GM12891 (cell line): Measurements from ENCODE around the gene HOXC9.

Experiments used
- PAX5 ChIP-seq: IDR thresholded peaks from 2 replicates; pipeline ENCODE4 v1.6.1; 2011; ENCODE audit warnings: low read length, moderate library complexity, mild to moderate bottlenecking; ENCODE audit not compliant: insufficient read depth, severe bottlenecking
- POLR2A ChIP-seq: IDR thresholded peaks from 2 replicates; pipeline ENCODE4 v1.6.1; 2011; ENCODE audit warnings: low read depth, low read length, control low read depth
- POLR2AphosphoS5 ChIP-seq: IDR thresholded peaks from 2 replicates; pipeline ENCODE4 v1.6.1; 2011; ENCODE audit warnings: low read depth, low read length, control low read depth
- POU2F2 ChIP-seq: IDR thresholded peaks from 2 replicates; pipeline ENCODE4 v1.6.1; 2011; ENCODE audit warnings: low read depth, mild to moderate bottlenecking, control low read depth, low read length, moderate library complexity
- SPI1 ChIP-seq: IDR thresholded peaks from 2 replicates; pipeline ENCODE4 v1.6.1; 2011; ENCODE audit warnings: low read depth, low read length, control low read depth
- TAF1 ChIP-seq: IDR thresholded peaks from 2 replicates; pipeline ENCODE4 v1.6.1; 2011; ENCODE audit warnings: low read depth, low read length, control low read depth

GRCh38 chr12:54001283-54002187 lies 1.6 kb downstream of the HOXC9 start:
- TF ChIP-seq POLR2A (no peak), POLR2AphosphoS5 (no peak), TAF1 (no peak), POU2F2 (no peak), SPI1 (no peak), PAX5 (no peak)
